LNCAP (cell line): Measurements from ENCODE around the gene FSTL5.

Experiments used
- CTCF ChIP-seq: fragments of 450-650 bp; IDR thresholded peaks from 2 replicates; pipeline ENCODE4 v1.5.1; 2017; ENCODE audit warnings: mild to moderate bottlenecking

The FSTL5 gene

DNA sequence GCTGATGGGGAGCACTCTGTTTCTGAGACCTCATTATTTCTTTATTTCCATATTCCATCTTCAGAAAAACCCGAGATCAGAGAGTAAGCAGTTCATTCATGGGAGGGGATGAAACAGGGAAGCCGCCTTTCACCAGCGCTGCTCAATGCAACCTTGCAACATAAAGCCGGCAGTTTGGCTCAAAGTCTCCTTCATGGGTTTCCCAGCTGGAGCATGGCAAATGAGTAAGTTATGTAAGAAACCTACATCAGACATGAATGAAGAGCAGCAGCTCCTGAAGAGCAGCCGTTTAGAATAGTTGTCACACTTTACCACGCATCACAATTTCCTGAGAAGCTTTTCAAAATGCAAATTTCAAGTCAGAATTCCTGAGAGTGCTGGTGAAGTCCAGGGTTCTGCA lies 578.8 kb downstream of the FSTL5 start:
- TF ChIP-seq CTCF = no peak

DNA sequence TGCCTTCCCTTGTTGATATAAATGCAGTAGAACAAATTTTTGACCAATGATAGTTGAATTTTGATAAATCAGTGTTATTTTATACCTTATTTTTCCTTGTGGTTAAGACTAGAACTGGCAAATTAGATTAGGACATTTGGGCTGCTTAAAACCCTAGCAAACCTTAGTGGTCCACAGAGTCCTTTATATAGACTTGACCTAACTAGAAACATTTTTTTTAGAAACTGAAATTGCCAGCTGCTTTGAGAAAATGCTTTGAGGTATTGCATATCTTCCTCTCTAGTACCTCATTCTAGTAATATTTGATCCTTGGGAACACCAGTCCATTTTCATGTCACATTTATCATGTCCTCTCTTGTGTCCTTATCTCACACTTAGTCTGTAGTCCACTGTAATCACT lies 580.3 kb downstream of the FSTL5 start:
- no peak for TF ChIP-seq CTCF

DNA sequence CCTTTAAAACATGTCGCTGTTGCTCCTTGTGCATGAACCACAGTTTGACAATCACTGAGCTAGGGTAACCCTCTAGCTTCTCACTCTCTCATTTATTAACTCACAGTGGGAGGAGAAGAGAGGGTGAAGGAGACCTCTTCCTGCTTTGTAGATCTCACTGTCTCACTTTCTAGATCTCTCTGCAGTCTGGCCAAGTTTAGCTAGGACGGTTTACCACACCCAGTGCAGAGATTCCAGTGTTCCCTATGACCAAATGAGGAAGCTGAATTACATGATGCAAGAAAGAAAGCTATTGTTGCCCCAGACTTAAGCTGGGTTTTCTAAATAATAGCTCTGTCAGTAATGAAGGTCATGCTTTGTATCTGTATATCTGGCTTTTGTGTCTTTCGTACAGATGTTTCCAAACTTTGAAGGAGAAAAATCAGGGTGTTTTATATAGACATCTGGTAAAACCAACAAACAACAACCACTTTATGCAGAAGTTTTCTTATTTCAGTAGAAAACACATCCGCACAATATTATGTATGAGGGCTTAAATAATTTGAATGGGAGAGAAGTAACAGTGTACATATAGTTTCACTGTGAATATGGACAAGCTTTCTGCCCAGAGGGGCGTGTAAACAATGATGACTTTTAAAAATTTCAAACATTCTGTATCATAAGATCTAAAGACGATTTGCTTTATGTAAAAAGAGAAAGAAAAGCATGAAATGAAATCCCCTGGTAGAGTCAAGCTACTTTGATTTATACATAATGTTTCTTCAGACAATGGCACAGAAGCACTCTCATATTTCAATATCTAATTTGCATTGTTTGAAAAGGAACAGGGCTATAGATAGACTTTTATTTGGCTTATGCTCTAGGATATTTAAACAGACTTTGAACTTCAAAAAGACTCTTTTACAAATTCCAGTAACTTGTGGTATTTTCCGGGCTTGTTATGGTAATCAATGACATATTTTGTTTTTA lies 582.3 kb downstream of the FSTL5 start:
- TF ChIP-seq CTCF = no peak

- no peak for TF ChIP-seq CTCF
Measured at GRCh38 chr4:161577579-161578301, 586.1 kb downstream of the FSTL5 start.

DNA sequence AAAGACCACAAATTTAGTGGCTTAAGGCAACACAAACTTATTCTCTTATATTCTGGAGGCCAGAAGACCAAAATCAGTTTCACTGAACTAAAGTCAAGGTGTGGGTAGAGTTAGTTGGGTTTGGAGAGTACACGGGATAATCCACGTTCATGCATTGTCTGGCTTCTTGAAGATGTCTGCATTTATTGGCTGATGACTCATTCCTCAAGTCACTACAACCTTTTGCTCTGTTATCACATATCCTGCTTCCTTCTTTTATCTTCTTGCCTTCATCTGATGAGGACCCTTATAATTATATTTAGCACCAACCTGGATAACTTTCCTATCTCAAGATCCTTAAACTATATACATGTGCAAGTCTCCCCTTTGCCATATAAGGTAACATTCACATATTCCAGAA lies 590.0 kb downstream of the FSTL5 start:
- no peak for TF ChIP-seq CTCF

GRCh38 chr4:161564230-161564834 lies 599.5 kb downstream of the FSTL5 start:
- peak; percentile 34 for TF ChIP-seq CTCF

DNA sequence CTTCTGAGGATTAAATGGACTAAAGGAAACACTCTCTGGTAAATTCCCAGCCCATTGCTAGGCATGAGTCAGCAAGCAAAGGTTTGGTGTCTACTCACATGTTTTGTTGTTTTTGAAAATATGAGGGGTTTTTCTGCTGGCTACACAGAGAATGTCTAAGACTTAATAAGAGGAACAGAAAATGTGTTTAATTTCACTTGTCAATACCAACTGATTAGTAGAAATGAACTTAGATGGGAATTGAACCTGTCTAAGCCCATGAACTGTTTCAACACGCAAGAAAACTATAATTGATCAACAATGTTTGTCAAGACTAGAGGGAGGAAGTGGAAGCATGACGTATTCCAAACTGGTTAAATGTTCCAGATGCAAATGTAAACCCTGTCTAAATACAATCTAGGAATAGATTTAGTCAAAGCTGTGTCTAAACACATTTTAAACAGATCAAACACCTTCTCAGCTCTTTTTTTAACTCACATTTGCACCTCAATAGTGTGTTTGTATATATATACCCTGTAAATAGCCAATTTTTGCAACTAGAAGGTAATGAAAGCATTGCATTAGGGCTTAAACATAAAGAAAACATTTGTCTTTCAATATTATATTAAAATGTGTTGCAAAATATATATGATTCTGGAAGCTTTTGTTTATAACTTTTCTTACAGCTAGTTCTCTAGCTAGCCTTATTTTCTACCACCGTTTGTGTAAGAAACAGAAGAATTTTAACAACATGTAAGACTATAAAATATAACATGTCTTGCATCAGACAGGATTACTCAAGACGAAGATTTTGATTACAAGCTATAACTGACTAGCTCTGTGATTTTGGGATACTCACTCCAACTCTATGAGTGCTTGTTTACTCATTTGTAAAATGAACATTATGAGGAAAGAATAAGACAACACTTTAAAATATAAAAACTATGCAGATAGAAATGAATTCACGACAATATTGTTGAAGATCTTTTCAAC lies 607.8 kb downstream of the FSTL5 start:
- no peak for TF ChIP-seq CTCF
